OCI-LY1 (cell line): ENCODE results near the gene BMP8B.

ENCODE experiments used
- CTCF ChIP-seq: fragments of 200-600 bp; sonication (generic), shearing (Covaris generic); IDR thresholded peaks from 2 replicates; pipeline ENCODE4 v1.5.1; 2017; ENCODE audit warnings: mild to moderate bottlenecking, antibody characterized with exemption, low read length, moderate library complexity, mixed read lengths
- EZH2 ChIP-seq: fragments of 200-600 bp; sonication (generic), shearing (Covaris generic); IDR thresholded peaks from 2 replicates; pipeline ENCODE4 v1.8.0; 2017; ENCODE audit warnings: borderline replicate concordance, mixed run types, mild to moderate bottlenecking, antibody characterized with exemption, low read length, moderate library complexity, mixed read lengths

DNA sequence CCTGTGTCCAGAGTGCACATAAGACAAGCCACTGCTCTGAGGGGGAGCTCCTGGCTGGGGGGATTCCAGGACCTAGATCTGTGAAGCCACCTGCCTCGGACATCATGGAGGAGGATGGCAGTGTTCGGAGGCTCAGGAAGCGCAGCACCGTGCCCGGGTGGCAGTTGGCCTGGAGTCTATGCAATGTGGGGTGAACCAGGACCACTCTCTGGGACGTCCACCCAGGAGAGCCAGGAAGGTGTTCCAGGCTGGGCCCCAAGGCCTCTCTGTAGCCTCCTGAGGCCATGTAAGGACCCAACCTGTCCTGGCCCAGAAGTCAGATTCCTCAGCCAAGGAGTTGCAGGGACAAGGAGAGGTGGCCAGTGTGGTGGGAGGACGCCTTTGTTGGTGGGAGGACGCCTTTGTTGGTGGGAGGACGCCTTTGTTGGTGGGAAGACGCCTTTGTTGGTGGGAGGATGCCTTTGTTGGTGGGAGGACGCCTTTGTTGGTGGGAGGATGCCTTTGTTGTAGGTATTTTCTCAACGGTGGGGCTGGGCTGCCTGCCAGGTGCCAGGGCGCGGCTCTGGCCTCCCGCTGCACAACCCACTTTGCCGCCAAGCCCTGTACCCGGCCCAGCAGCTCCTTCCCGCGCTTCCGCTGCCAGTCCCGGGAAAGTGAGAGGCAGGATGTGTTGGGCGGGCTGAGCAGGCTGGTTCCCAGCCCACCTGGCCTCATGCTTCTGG, 30.6 kb upstream of the BMP8B start:
- TF ChIP-seq CTCF (no peak), EZH2 (no peak)
